Fibroblast of skin of scalp (primary cell): Measurements from ENCODE around the gene KLHL25. TPM values are rescaled to one million over a fixed set of nuclear protein-coding genes. Genes with fewer than 3 reads are reported as not detected.
"Not testable (repeated sequence)": the region's sequence is repeated elsewhere in the genome, so short reads cannot be mapped to it uniquely, and the experiment has no call there.

Experiments
- DNase-seq: peaks from one replicate; pipeline ENCODE4 v3.0.0-alpha.2; 2013
- polyA plus RNA-seq, 2 experiments: library from polyadenylated mRNA; unstranded; fragments of 120-200 nt; gene quantifications; one replicate each; pipeline ENCODE4 v1.2.1, GENCODE V29; 2013; ENCODE audit not compliant: insufficient read length in 2 of 2

The KLHL25 gene, protein sequence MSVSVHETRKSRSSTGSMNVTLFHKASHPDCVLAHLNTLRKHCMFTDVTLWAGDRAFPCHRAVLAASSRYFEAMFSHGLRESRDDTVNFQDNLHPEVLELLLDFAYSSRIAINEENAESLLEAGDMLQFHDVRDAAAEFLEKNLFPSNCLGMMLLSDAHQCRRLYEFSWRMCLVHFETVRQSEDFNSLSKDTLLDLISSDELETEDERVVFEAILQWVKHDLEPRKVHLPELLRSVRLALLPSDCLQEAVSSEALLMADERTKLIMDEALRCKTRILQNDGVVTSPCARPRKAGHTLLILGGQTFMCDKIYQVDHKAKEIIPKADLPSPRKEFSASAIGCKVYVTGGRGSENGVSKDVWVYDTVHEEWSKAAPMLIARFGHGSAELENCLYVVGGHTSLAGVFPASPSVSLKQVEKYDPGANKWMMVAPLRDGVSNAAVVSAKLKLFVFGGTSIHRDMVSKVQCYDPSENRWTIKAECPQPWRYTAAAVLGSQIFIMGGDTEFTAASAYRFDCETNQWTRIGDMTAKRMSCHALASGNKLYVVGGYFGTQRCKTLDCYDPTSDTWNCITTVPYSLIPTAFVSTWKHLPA
- polyA plus RNA-seq (2013, experiment 1 of 2; ENCODE audit: insufficient read length): 4.6 TPM
- 4.6 TPM for polyA plus RNA-seq (2013, experiment 2 of 2; ENCODE audit: insufficient read length)

DNA sequence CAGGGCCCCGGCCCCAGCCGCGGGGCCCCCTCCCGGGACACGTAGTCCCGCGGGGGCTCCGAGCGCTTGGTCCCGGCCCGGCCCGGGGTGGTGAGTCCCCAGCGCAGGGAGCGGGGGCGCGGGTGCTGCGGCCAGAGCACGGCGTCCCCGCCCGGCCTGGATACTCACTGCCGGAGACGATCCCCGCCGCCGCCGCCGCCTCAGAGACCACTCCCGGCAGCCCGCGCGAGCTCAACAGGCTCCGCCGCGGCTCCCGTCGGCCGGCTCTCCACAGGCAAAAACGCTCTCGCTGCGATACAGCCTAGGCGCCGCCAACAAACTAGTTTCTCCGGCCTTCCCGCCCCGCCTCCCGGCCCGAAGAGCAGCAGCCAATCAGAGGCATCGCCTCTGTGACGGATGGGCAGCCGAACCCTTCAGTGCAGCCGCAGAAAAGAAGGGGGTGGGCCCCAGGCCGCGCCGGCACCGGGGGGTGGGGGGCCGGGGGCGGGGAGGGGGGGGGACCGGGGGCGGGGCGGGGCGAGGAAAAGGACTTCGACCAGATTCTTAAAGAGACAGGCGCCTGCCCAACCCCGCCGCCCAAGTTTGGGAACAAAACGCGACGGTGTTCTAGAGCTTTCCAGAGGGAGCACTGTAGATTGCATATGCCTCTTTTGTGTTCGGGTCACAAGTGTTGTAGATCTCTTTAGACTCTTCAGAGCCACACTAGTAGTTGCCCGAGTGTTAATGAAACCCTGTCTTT, at the start of gene KLHL25:
KLHL25 (minus strand) TSS at position 328 of the 739 bp plus-strand sequence. CDS start 25,115 bp downstream, outside the sequence.
- DNase-seq: peak; percentile 97

DNA sequence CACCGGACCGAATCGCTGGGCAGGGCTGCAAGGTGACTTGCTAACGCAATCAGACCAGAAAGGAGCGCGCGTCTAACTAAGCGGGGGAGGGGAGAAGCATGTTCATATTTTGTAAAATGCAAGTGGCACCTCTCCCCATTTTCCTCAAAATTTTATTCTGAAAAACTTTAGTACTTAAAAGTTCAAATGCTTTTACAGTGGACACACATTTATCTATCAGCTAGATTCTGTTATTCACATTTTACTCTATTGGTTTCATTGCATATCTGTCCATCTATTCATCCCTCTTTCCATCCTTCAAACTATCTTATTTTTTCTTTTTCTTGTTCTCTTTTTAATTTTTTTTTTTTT, 46.1 kb upstream of the KLHL25 start:
- no peak for DNase-seq

DNA sequence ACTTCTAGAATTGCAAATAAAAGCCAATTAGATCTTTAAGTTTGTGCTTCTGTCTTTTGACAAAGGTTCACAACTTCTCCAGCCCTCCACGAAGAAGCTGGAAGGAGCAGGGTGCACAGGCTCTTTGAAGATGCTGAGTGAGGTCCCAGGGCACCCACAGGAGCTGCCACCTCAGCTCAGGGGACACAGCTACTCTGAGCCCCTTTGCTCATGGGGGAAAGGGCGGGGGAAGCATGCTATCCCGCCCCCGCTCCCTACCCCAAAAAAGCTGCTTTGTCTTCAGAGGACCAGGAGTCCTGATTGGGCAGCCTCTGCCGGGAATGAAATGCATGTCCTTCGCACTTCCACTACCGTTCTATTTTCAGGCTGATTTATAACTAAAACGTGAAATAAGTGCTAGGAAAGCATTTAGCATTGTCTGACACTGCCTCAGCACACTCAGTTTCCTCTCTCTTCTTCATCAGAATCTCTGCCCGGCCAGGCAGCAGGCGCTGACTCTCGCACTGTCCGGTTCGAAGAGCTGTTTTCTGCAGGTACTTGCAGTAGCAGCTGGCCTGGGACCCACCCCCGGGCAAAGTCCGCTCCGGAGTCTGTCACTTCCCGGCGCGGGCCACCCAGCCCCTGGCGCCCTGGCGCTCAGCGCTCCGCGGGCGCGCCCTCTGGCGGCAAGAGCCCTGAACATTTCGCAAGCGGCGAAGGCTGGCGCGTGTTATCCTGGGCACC, 45.5 kb upstream of the KLHL25 start:
- DNase-seq: peak; percentile 63

DNA sequence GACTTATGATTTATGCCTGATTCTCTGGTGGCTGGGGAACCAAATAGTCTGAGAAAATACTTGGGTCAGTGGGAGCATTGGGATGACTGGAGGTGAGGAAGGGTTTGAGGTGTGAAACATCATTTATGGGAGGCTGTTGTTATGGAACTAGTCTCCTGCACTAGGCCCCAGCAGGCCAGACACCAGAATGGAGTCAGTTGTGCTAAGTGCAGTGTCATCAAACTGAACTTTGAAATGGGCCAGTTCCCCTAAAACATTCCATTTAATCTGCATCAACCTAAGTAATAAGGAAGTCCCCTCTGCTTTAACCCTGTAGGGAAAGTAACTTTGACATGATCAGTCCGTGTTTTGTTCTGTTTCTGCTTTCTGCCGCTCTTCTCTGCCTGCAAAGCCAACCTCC, 44.9 kb upstream of the KLHL25 start:
- no peak for DNase-seq

DNA sequence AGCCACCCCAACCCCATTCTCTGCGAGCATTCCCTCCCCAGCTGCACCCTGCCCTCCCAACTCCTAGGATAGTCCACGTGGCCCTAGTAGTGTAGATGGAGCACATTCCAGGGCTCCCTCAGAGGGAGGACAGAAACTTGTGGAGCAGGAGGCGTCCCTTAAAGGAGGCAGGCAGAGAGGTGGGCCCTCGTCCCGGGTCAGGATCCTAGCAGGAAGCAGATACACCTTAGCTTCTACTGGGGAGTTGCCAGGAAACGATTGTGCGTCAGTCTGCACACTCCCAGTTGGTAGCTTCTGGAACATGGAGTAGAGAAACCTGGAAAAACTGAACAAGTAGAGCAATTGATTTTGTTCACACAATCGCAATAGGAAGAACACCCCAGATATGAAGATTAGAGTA, 43.9 kb upstream of the KLHL25 start:
- DNase-seq: no peak

DNA sequence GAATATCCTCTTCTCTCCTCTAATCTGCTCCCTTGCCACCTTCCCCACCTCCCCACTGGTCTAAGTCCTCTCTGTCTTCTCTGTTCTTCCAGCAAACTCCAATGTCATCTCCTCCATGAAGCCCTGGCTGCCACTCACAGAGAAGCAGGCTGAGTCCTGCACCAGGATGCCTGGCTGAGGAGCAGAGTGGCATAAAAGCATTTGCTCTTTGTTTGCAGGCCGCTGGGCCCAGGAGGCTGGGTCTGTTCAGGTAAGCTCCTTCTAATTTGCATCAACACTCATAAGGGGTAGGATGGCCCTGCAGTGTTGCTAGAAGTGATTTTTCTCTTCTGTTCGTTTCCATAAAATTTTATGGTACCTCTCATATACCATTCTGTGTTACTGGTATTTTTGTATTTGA, 43.2 kb upstream of the KLHL25 start:
- no peak for DNase-seq

DNA sequence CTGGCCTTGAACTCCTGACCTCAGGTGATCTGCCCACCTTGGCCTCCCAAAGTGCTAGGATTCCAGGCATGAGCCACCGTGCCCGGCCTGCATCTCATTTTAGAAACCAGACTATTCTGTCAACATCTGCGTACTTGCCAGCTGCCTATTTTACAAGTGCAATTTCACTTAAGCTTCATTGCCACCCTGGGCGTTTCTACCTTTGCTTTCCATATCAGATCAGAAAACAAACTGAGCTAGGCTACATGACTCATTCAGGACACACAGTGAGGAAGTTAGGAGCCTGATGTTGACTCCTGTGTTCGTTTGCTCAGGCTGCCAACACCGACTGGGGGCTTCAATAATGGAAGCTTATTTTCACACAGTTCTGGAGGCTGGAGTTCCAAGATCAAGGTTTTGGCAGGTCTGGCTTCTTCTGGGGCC, 42.3 kb upstream of the KLHL25 start:
- DNase-seq: no peak

DNA sequence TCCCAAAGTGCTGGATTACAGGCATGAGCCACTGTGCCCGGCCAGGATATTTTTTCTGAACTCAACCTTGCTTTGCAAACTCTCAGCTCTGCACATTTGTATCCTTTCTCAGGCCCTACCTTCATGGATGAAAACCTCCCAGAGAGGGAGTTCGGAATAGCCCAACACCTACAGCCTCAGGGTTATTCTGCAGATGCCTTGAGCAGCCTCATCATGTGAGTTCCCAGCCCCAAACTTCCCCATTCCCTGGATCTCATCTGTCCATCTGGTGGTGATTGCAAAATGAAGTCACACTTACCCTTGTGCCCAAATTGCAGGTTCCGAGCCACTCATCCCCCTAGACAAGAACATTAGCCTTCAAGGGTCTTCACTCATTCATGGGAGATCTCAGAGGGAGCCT, 39.9 kb upstream of the KLHL25 start:
- DNase-seq: no peak

DNA sequence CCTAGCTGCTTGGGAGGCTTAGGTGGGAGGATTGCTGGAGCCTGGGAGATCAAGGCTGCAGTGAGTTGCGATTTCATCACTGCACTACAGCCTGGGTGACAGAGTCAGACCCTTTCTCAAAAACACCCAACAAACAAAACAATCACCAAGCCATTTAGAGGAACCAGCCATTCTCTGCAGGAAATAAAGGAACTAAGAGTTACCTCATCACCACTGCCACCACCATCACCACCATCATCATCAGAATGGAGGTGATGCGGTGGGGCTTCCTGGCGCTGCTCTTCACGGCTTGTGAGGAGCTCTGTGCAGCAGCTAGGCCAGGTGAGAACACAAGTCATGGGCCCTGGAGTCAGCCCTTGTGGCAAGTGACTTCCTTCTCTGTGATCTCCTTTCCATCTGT, 37.7 kb upstream of the KLHL25 start:
- DNase-seq: no peak

DNA sequence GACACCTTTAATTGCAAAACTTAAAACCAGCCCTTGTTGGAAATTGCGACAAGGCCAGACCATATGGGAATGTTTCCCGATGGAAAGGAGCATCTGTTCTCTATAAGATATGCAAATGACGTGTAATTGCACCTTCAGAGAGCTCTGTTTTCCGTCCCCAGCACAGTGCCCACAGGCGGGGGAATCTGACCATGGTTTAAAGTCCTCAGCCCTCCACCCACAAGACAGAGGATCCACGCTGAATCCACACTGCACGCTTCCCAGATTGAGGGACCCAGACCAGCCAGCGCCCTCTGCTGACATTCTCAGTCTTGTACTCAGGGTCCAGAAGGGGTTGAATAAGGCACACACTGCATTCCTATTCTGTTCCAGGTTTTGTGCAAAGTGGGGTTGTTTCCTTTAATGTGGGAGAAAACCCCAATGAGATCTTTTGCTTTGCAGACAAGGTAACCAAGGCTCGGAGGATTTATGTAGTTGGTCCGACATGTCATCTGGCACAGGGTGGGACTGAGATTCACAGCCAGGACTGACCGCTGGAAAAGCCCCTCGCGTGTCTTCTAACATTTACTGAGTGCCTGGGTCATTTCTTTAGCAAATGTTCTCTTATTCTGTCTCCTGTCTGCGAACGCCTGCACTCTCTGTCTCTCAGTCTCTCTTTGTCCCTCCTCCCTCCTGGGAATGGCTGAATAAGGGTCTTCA, 36.8 kb upstream of the KLHL25 start:
- DNase-seq: peak; percentile 58

DNA sequence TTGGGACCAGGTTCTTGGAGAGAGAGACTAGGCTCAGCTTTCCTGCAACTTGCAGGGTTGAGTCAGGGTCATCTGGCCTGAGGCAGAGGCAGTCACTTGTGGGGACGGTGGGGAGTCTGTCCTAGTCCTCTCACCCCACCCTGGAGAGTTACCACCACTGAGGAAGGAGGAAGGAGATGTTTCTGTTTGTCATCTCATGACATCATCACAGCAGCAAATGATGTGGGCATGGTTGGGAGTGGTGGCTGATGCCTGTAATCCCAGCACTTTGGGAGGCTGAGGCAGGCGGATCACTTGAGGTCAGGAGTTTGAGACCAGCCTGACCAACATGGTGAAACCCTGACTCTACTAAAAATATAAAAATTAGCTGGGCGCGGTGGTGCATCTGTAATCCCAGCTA, 35.0 kb upstream of the KLHL25 start:
- not testable (repeated sequence) for DNase-seq

DNA sequence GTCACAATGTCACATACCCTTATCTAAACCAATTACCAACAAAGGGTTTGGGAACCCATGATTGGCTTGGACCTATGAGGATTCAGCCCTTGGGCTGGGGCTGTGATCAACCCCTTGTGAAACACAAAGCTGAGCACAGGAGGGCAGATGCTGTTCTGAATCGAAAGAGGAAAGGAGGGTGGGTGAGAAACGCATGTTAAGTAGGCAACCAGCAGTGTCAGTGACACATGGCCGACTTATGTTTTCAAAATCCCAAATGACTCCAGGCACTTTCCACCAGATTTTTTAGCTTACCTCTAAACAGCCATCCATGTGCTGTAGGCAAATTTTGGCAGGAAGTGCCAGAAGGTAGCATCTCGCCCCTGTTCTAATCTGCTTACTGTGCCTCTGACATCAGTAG, 34.1 kb upstream of the KLHL25 start:
- no peak for DNase-seq

DNA sequence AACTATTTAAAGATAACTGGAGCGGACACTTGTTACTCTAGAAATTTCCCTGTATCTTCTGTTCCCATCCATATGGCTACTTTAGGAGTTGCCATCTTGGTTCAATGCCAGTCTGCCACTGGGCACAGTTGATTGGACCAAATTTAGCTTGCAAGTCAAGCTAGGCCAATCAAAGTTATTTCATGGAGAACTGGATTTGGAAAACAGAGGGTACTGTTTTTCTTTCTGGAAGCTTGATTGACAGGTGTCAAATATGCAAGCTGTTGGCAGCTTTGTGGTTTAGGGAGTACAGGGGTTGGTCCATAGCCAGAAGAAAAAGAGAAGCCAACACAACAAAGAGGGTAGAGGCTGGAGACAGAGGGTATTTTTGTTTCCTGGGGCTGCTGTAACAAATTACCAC, 33.4 kb upstream of the KLHL25 start:
- no peak for DNase-seq

DNA sequence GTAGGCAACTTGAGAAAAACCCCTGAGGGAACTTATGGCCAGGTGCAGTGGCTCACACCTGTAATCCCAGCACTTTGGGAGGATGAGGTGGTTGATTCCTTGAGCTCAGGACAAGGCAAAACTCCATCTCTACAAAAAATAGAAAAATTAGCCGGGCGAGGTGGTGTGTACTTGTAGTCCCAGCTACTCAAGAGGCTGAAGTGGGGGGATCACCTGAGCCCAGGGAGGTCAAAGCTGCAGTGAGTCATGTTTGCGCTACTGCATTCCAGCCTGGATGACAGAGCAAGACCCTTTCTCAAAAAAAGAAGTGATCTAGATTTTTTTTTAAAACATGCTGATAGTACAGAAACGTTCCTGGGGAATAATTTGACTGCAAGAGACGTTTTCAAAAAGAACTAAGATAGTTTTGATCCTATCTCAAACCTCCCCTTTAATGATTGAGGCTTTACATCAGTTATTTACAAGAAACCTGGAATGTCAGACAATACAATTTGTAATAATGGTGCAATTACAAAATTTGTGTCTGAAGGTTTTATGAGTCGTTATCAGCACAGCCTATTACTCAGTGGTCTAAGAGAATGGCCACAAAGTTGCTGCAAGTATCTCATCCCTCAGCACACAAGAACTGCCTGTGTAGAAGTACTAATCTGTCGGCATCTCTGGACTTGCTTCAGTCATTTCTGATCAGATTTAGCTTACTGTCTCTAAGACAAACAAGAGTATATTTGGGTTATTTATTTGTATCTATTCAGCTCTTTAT, 32.2 kb upstream of the KLHL25 start:
- no peak for DNase-seq

DNA sequence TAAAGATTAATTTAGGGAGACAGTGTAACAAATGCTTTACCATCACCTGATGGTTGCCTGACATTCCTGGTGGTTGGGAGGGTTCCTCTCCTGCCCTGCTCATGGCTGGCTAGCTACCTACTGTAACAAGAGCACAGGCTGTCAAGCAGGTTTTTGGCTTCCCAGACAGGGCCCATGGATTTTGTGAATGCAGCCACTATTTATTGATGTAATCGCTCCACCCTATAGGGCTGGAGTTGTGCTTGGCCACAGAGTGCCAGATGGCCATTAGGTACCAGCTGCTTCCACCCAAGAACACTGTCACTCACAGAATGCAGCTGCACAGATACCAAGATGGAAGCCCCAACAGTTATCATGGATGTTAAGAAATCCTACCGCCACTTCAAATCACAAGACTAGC, 31.0 kb upstream of the KLHL25 start:
- no peak for DNase-seq

DNA sequence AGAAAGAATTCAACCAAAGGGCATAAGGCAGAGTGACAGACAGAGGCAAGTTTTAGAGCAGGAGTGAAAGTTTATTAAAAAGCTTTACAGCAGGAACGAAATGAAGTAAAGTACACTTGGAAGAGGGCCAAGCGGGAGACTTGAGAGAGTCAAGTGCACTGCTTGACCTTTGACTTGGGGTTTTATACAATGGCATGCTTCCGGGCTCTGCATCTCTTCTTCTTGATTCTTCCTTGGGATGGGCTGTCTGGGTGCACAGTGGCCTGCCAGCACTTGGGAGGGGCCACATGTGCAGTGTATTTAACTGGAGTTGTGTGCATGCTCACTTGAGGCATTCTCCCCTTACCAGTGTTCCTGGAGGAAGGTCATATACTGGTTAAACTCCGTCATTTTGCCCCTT, 30.4 kb upstream of the KLHL25 start:
- no peak for DNase-seq

DNA sequence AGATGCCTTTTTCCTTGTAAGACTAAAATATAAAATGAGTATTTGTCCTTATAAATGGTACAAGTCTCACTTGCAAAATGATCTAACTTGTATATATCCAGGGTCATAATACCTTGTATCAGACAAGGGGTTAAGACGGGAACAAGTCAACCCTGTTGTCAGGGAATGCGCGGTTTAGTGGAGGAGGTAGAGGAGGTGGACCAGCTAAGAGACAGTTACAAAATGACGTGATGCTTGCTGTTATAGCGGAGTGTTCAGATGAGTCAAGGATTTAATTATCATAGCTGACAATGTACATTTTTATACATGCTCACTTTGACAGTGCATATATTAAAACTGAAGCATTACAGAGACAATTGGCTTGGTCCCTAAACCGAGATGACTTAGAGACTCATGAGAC, 26.8 kb upstream of the KLHL25 start:
- no peak for DNase-seq

DNA sequence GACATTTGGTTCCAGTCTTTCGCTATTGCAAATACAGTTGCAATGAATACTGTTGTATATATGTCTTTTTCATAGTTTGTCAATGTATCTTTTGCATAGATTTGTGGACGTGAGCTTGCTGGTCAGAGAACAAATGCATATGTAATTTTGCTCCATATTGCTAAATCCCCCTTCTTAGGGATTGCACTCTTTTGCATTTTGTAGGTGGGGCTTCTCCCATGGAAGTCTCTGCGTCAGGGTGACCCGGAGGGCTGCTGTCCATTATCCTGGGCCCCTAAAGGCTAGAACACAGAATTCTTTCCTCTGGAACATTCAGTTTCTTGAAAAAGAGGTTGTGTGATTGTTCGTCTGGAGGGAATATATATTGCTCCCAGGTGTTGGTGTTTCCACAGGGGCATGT, 25.2 kb upstream of the KLHL25 start:
- DNase-seq: no peak

DNA sequence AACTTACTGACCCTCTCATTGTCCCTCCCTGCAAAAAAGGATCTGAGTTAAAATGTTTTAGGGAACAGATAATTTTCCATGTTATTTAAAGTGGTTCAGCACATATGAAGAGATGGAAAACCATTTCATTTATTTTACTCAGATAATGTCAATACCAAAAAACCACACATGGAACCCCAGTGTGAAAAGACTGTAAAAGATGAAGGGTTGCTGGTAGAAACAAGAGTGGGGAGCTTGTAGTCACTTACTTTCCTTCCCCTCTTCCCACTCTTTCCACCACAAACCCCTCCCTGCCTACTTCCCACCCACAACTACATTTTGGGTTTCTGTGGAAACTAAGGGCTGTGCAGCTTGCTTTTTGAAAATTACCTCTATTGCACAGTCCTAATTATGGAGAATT, 18.5 kb upstream of the KLHL25 start:
- DNase-seq: no peak

DNA sequence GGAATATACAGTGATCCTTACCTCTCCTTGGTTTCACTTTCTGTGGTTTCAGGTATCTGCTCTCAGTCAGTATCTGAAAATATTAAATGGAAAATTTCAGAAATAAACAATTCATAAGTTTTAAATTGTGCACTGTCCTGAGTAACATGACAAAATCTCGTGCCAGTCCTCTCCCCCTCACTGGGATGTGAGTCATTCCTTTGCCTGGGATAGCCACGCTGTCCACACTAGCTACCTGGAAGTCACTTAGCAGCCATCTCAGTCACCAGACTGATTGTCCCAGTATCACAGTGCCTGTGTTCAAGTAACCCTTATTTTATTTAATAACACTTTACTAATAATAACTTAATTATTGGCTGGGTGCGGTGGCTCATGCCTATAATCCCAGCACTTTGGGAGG, 15.3 kb upstream of the KLHL25 start:
- no peak for DNase-seq

DNA sequence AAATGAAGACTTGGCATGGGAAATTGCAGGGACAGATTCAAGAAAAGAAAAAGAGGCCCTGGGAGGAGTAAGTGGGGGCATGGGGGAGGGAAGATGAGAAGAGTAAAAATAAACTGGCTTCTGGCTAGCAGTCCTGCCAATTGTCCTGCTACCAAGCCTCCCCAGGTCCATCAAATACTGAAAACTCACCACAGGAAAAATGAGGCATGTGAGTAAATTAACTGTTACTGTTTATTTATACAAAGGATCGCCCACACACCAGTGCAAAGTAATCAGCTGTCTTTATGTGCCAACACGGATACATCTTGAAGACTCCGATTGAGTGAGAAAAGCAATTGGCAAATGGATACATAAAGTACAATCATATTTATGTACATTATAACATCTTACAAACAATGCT, 10.7 kb upstream of the KLHL25 start:
- DNase-seq: no peak
